Large intestine (tissue), 3 donors: ENCODE data around the gene SPG21. TPM values are rescaled to one million over a fixed set of nuclear protein-coding genes. Genes with fewer than 3 reads are reported as not detected.

ENCODE experiments used
- DNase-seq, 2 donors: peaks; one replicate each; pipeline versions ENCODE4 v3.0.0 to v3.0.0-alpha.2; 2013
- H3K27ac ChIP-seq: one replicate; pipeline ENCODE4 v1.5.1; 2013; ENCODE audit warnings: low read length
- H3K27me3 ChIP-seq: 2 replicates; pipeline ENCODE4 v1.6.1; 2013; ENCODE audit warnings: low read length; ENCODE audit not compliant: control insufficient read depth, insufficient read depth
- H3K36me3 ChIP-seq: 2 replicates; pipeline ENCODE4 v1.6.1; 2013; ENCODE audit warnings: low read length; ENCODE audit not compliant: control insufficient read depth, insufficient read depth
- H3K4me1 ChIP-seq: one replicate; pipeline ENCODE4 v1.6.1; 2013; ENCODE audit warnings: low read length; ENCODE audit not compliant: control insufficient read depth, insufficient read depth
- H3K4me3 ChIP-seq: one replicate; pipeline ENCODE4 v1.5.1; 2013; ENCODE audit warnings: low read length
- H3K9me3 ChIP-seq: one replicate; pipeline ENCODE4 v1.6.1; 2013; ENCODE audit warnings: mild to moderate bottlenecking, low read depth, low read length, moderate library complexity; ENCODE audit not compliant: control insufficient read depth
- whole genome bisulfite sequencing: methylation state at CpG from one replicate; pipeline ENCODE4 v1.1.5; 2013; ENCODE audit warnings: low lambda C conversion rate; ENCODE audit not compliant: insufficient coverage; 5-methylcytosine and 5-hydroxymethylcytosine counted together
- polyA plus RNA-seq: library from polyadenylated mRNA; unstranded; fragments of 120-200 nt; gene quantifications from one replicate; pipeline ENCODE4 v1.2.1, GENCODE V29; 2013

The SPG21 gene
- polyA plus RNA-seq, 1 donor = 168 TPM

GRCh38 chr15:64975390-64975789 is 14.3 kb downstream of the SPG21 start:
- Histone ChIP-seq H3K4me1 (no peaks in the 10 kb centered on the region), H3K27ac (no peak overlapping the region), H3K4me3 (no peak overlapping the region), H3K27me3 (no peaks in the 10 kb centered on the region), H3K9me3 (no peaks in the 10 kb centered on the region), H3K36me3 (peaks cover 65% of the 10 kb centered on the region)
- no peak for DNase-seq
- WGBS = 93% methylated on average over 4 of the region's 5 CpGs

GRCh38 chr15:64970698-64971097 is 19.0 kb downstream of the SPG21 start:
- H3K36me3 ChIP-seq = peaks cover 58% of the 10 kb centered on the region
- H3K4me3 ChIP-seq = no peak overlapping the region
- DNase-seq = no peak
- H3K27me3 ChIP-seq = no peaks in the 10 kb centered on the region
- no peak overlapping the region for H3K27ac ChIP-seq
- H3K4me1 ChIP-seq = no peaks in the 10 kb centered on the region
- 100% methylated on average over 1 of the region's 7 CpGs for WGBS
- H3K9me3 ChIP-seq = no peaks in the 10 kb centered on the region

GRCh38 chr15:64969401-64969800 is 20.3 kb downstream of the SPG21 start:
- Histone ChIP-seq H3K9me3 (no peaks in the 10 kb centered on the region), H3K27me3 (no peaks in the 10 kb centered on the region), H3K4me3 (no peak overlapping the region), H3K4me1 (no peaks in the 10 kb centered on the region), H3K36me3 (peaks cover 64% of the 10 kb centered on the region), H3K27ac (no peak overlapping the region)
- no peak for DNase-seq
- WGBS = no CpG with 5 or more reads among the region's 1 CpG

- WGBS = no CpG with 5 or more reads among the region's 5 CpGs
- peaks cover 75% of the 10 kb centered on the region for H3K36me3 ChIP-seq
Measured at GRCh38 chr15:64961013-64961412, 28.7 kb downstream of the SPG21 start.

GRCh38 chr15:64960153-64960552 is 29.6 kb downstream of the SPG21 start:
- Histone ChIP-seq H3K36me3 (peaks cover 79% of the 10 kb centered on the region), H3K9me3 (no peaks in the 10 kb centered on the region), H3K27me3 (no peaks in the 10 kb centered on the region), H3K4me3 (no peak overlapping the region), H3K4me1 (no peaks in the 10 kb centered on the region), H3K27ac (no peak overlapping the region)
- DNase-seq = no peak
- WGBS = no CpG with 5 or more reads among the region's 6 CpGs

More at GRCh38 chr15:64961013-64961412, 28.7 kb downstream of the SPG21 start:
- Histone ChIP-seq H3K27ac (no peak overlapping the region), H3K4me3 (no peak overlapping the region), H3K4me1 (no peaks in the 10 kb centered on the region), H3K9me3 (no peaks in the 10 kb centered on the region), H3K27me3 (no peaks in the 10 kb centered on the region)
- DNase-seq = no peak

GRCh38 chr15:64959128-64959527 is 30.6 kb downstream of the SPG21 start:
- no peak for DNase-seq
- no peaks in the 10 kb centered on the region for H3K27me3 ChIP-seq
- WGBS = no CpG with 5 or more reads among the region's 9 CpGs
- H3K27ac ChIP-seq = no peak overlapping the region
- no peaks in the 10 kb centered on the region for H3K9me3 ChIP-seq
- H3K4me1 ChIP-seq = no peaks in the 10 kb centered on the region
- no peak overlapping the region for H3K4me3 ChIP-seq
- H3K36me3 ChIP-seq = peaks cover 71% of the 10 kb centered on the region

GRCh38 chr15:64954395-64954794 is 35.3 kb downstream of the SPG21 start:
- WGBS = 95% methylated on average over 2 of the region's 3 CpGs
- Histone ChIP-seq H3K4me3 (no peak overlapping the region), H3K27ac (no peak overlapping the region), H3K27me3 (no peaks in the 10 kb centered on the region), H3K36me3 (peaks cover 30% of the 10 kb centered on the region), H3K9me3 (peaks cover 3% of the 10 kb centered on the region), H3K4me1 (no peaks in the 10 kb centered on the region)
- DNase-seq = no peak

- DNase-seq = no peak
- H3K27ac ChIP-seq = no peak overlapping the region
- H3K27me3 ChIP-seq = no peaks in the 10 kb centered on the region
- 96% methylated on average over 2 of the region's 2 CpGs for WGBS
- no peak overlapping the region for H3K4me3 ChIP-seq
- H3K36me3 ChIP-seq = peaks cover 13% of the 10 kb centered on the region
- peaks cover 3% of the 10 kb centered on the region for H3K9me3 ChIP-seq
- H3K4me1 ChIP-seq = no peaks in the 10 kb centered on the region
Measured at GRCh38 chr15:64951777-64952418, 37.8 kb downstream of the SPG21 start.

- Histone ChIP-seq H3K4me1 (no peaks in the 10 kb centered on the region), H3K27me3 (no peaks in the 10 kb centered on the region), H3K36me3 (peaks cover 8% of the 10 kb centered on the region), H3K27ac (no peak overlapping the region), H3K9me3 (peaks cover 3% of the 10 kb centered on the region), H3K4me3 (no peak overlapping the region)
- DNase-seq = no peak
- WGBS = 100% methylated on average over 1 of the region's 6 CpGs
Measured at GRCh38 chr15:64950888-64951287, 38.8 kb downstream of the SPG21 start.

- no peak for DNase-seq
- WGBS = no CpG with 5 or more reads among the region's 11 CpGs
- H3K27ac ChIP-seq = no peak overlapping the region
- H3K27me3 ChIP-seq = no peaks in the 10 kb centered on the region
- H3K9me3 ChIP-seq = peaks cover 3% of the 10 kb centered on the region
- no peak overlapping the region for H3K4me3 ChIP-seq
- H3K36me3 ChIP-seq = no peaks in the 10 kb centered on the region
- H3K4me1 ChIP-seq = no peaks in the 10 kb centered on the region
Measured at GRCh38 chr15:64949383-64950186, 40.1 kb downstream of the SPG21 start.
